Mesothelial cell of epicardium (in vitro differentiated cells): Measurements from ENCODE around the gene ESX1. TPM values are rescaled to one million over a fixed set of nuclear protein-coding genes. Genes with fewer than 3 reads are reported as not detected.
A peak's percentile ranks its signal among the peaks of the same experiment; 100 is the strongest.

Experiments
- DNase-seq, 2 experiments: peaks; one replicate each; pipeline ENCODE4 v3.0.0; 2021; ENCODE audit warnings: low spot score in 2 of 2; ENCODE audit not compliant: unreplicated experiment in 2 of 2
- H3K27ac Mint-ChIP-seq: 2 replicates; pipeline ENCODE4 v1.8.0; 2021; ENCODE audit warnings: mixed read lengths
- H3K27me3 Mint-ChIP-seq: 2 replicates; pipeline ENCODE4 v1.8.0; 2021; ENCODE audit warnings: low read depth, mixed read lengths
- H3K36me3 Mint-ChIP-seq: 2 replicates; pipeline ENCODE4 v1.8.0; 2021; ENCODE audit warnings: mixed read lengths
- H3K4me1 Mint-ChIP-seq: 2 replicates; pipeline ENCODE4 v1.8.0; 2021; ENCODE audit warnings: mixed read lengths
- H3K4me3 Mint-ChIP-seq: 2 replicates; pipeline ENCODE4 v1.8.0; 2021; ENCODE audit warnings: mild to moderate bottlenecking, moderate library complexity, mixed read lengths
- H3K9me3 Mint-ChIP-seq: 2 replicates; pipeline ENCODE4 v1.8.0; 2021; ENCODE audit warnings: mixed read lengths
- CTCF ChIP-seq: fragments of 200-600 bp; sonication (generic); IDR thresholded peaks from one replicate; pipeline ENCODE4 v1.5.0; 2021; ENCODE audit warnings: antibody characterized with exemption; ENCODE audit not compliant: unreplicated experiment
- total RNA-seq: library from RNA; stranded (reverse); gene quantifications from 3 replicates; pipeline ENCODE4 v1.2.1, GENCODE V29; 2021

Gene ESX1
- total RNA-seq, result not detected in 3 replicates

- Mint-ChIP-seq H3K27me3 (peaks cover 95% of the 10 kb centered on the region), H3K9me3 (peaks cover 7% of the 10 kb centered on the region), H3K4me3 (peak within 1 kb of the TSS; percentile 51), H3K36me3 (no peaks in the 10 kb centered on the region), H3K4me1 (peaks cover 6% of the 10 kb centered on the region), H3K27ac (no peak within 1 kb of the TSS)
- TF ChIP-seq CTCF, result no peak
- no peak for DNase-seq
Observed at GRCh38 chrX:104254442-104255115, at the start of gene ESX1. Gene ESX1 (minus strand): TSS chrX:104254933. CDS start chrX:104254849, 84 bp downstream.

- no peaks in the 10 kb centered on the region for H3K27me3 Mint-ChIP-seq
- no peaks in the 10 kb centered on the region for H3K36me3 Mint-ChIP-seq
- no peak for DNase-seq
- H3K4me1 Mint-ChIP-seq, result no peaks in the 10 kb centered on the region
- no peak for TF ChIP-seq CTCF
- H3K9me3 Mint-ChIP-seq, result peaks cover 20% of the 10 kb centered on the region
- H3K27ac Mint-ChIP-seq, result no peak overlapping the region
- no peak overlapping the region for H3K4me3 Mint-ChIP-seq
Observed at GRCh38 chrX:104295636-104296035, 40.9 kb upstream of the ESX1 start.

GRCh38 chrX:104288961-104289360, 34.2 kb upstream of the ESX1 start:
- Mint-ChIP-seq H3K4me1 (peaks cover 18% of the 10 kb centered on the region), H3K27me3 (no peaks in the 10 kb centered on the region), H3K27ac (no peak overlapping the region), H3K4me3 (no peak overlapping the region), H3K36me3 (no peaks in the 10 kb centered on the region), H3K9me3 (peaks cover 4% of the 10 kb centered on the region)
- TF ChIP-seq CTCF, result no peak
- DNase-seq, result no peak

GRCh38 chrX:104288269-104288668, 33.5 kb upstream of the ESX1 start:
- Mint-ChIP-seq H3K9me3 (peaks cover 4% of the 10 kb centered on the region), H3K27ac (no peak overlapping the region), H3K4me3 (no peak overlapping the region), H3K4me1 (peaks cover 18% of the 10 kb centered on the region), H3K36me3 (no peaks in the 10 kb centered on the region), H3K27me3 (no peaks in the 10 kb centered on the region)
- DNase-seq, result no peak
- no peak for TF ChIP-seq CTCF

GRCh38 chrX:104285201-104285600, 30.5 kb upstream of the ESX1 start:
- Mint-ChIP-seq H3K4me3 (no peak overlapping the region), H3K9me3 (peaks cover 8% of the 10 kb centered on the region), H3K36me3 (no peaks in the 10 kb centered on the region), H3K27me3 (peaks cover 2% of the 10 kb centered on the region), H3K27ac (no peak overlapping the region), H3K4me1 (peaks cover 24% of the 10 kb centered on the region)
- TF ChIP-seq CTCF, result no peak
- no peak for DNase-seq
